GM12878 (cell line): ENCODE results near the gene FASTK. TPM values are rescaled to one million over a fixed set of nuclear protein-coding genes. Genes with fewer than 3 reads are reported as not detected.

Experiments
- BACH1 ChIP-seq: fragments of 450-650 bp; IDR thresholded peaks from 2 replicates; pipeline ENCODE4 v1.6.1; 2017; ENCODE audit warnings: mild to moderate bottlenecking, borderline replicate concordance
- E4F1 ChIP-seq: fragments of 450-650 bp; IDR thresholded peaks from 2 replicates; pipeline ENCODE4 v1.6.1; 2018; ENCODE audit warnings: borderline replicate concordance, mild to moderate bottlenecking; ENCODE audit not compliant: partially characterized antibody
- IKZF1 ChIP-seq: fragments of 450-650 bp; conservative IDR thresholded peaks from 2 replicates; pipeline ENCODE4 v1.6.1; 2017; ENCODE audit warnings: antibody characterized with exemption, mild to moderate bottlenecking
- MLLT1 ChIP-seq: fragments of 450-650 bp; IDR thresholded peaks from 2 replicates; pipeline ENCODE4 v1.6.1; 2016; ENCODE audit warnings: mild to moderate bottlenecking
- POLR2AphosphoS5 ChIP-seq: IDR thresholded peaks from 2 replicates; pipeline ENCODE4 v1.6.1; 2011; ENCODE audit warnings: mild to moderate bottlenecking, low read length, inconsistent platforms
- RB1 ChIP-seq: fragments of 450-650 bp; formaldehyde crosslinking; IDR thresholded peaks from 2 replicates; pipeline ENCODE4 v1.6.1; 2017; ENCODE audit warnings: mild to moderate bottlenecking, borderline replicate concordance
- SMC3 ChIP-seq: IDR thresholded peaks from 2 replicates; pipeline ENCODE4 v1.6.1; 2011; ENCODE audit warnings: low read length, improper control_type of control experiment, borderline replicate concordance
- SP1 ChIP-seq: IDR thresholded peaks from one replicate; pipeline ENCODE4 v1.6.1; 2011; ENCODE audit warnings: low read depth, low read length
- SPI1 ChIP-seq: IDR thresholded peaks from 2 replicates; pipeline ENCODE4 v1.6.1; 2011; ENCODE audit warnings: low read depth, mild to moderate bottlenecking, low read length, moderate library complexity, borderline replicate concordance; ENCODE audit not compliant: insufficient read depth
- SUPT20H ChIP-seq: IDR thresholded peaks from 2 replicates; pipeline ENCODE4 v1.6.1; 2011; ENCODE audit warnings: low read depth, mild to moderate bottlenecking, low read length, moderate library complexity, borderline replicate concordance; ENCODE audit not compliant: control insufficient read depth
- ZBTB11 ChIP-seq: fragments of 450-650 bp; formaldehyde crosslinking; IDR thresholded peaks from 2 replicates; pipeline ENCODE4 v1.5.0; 2022; ENCODE audit warnings: mild to moderate bottlenecking, missing genetic modification characterization
- ZSCAN29 ChIP-seq: fragments of 450-650 bp; IDR thresholded peaks from 2 replicates; pipeline ENCODE4 v1.6.1; 2017; ENCODE audit warnings: mild to moderate bottlenecking, moderate library complexity
- polyA plus RNA-seq, 11 experiments: library from polyadenylated mRNA; depleted of rRNA in 4 of 11; unstranded in 6 of 11; stranded (reverse) in 5 of 11; fragments of >200 nt; fragmentation: Nextera tagmentation in 4 of 11; fragmentation: Illumina TruSeq in 1 of 11; extraction: Ambion mirVana in 4 of 11; extraction: Trizol in 1 of 11; gene quantifications; 1 replicate in 1 of 11; 2 replicates in 10 of 11; pipeline versions ENCODE4 v1.2.1 to v1.2.3, GENCODE V29; 2011 to 2016; ENCODE audit warnings: inconsistent platforms in 2 of 11, missing spikeins in 2 of 11, low read depth in 1 of 11
- total RNA-seq, 4 experiments: library from RNA; depleted of rRNA in 3 of 4; stranded (reverse); fragments of >200 nt in 3 of 4; fragmentation: Illumina TruSeq in 1 of 4; extraction: Trizol in 1 of 4; gene quantifications; 2 replicates each; pipeline versions ENCODE4 v1.2.1 to v1.2.3, GENCODE V29; 2013 to 2021
- TF ChIP-seq, protein P1 (sequence below), 3 experiments: IDR thresholded peaks in 2 of 3; conservative IDR thresholded peaks in 1 of 3; 2 replicates each; pipeline ENCODE4 v1.5.1; 2011; ENCODE audit warnings: low read depth in 3 of 3, low read length in 3 of 3, mild to moderate bottlenecking in 3 of 3, control low read depth in 2 of 3, moderate library complexity in 2 of 3, inconsistent platforms in 1 of 3, mixed read lengths in 1 of 3; ENCODE audit not compliant: control insufficient read depth in 2 of 3, insufficient read depth in 1 of 3; ENCODE audit errors: extremely low read depth in 1 of 3
- TF ChIP-seq, protein P2 (sequence below): IDR thresholded peaks from 2 replicates; pipeline ENCODE4 v1.6.1; 2012; ENCODE audit warnings: low read depth, low read length, improper control_type of control experiment
- TF ChIP-seq, protein P3 (sequence below): fragments of 450-650 bp; IDR thresholded peaks from 2 replicates; pipeline ENCODE4 v1.6.1; 2018; ENCODE audit warnings: mild to moderate bottlenecking, low read depth, moderate library complexity; ENCODE audit not compliant: partially characterized antibody

The FASTK gene
- total and polyA plus RNA-seq, 10 of the 15 experiments (the other 5 are each of a cell fraction or from before 2014, with no cell fraction given), result 0.19 to 102 (median 54.5) TPM

- TF ChIP-seq SPI1, result peak; percentile 22; the same call in 1 of the 2 replicates
- no peak for TF ChIP-seq MLLT1
- no peak for TF ChIP-seq E4F1
- TF ChIP-seq ZSCAN29, result no peak
- TF ChIP-seq RB1, result peak; percentile 89; the same call in 1 of the 2 replicates
- TF ChIP-seq, protein P1, sequence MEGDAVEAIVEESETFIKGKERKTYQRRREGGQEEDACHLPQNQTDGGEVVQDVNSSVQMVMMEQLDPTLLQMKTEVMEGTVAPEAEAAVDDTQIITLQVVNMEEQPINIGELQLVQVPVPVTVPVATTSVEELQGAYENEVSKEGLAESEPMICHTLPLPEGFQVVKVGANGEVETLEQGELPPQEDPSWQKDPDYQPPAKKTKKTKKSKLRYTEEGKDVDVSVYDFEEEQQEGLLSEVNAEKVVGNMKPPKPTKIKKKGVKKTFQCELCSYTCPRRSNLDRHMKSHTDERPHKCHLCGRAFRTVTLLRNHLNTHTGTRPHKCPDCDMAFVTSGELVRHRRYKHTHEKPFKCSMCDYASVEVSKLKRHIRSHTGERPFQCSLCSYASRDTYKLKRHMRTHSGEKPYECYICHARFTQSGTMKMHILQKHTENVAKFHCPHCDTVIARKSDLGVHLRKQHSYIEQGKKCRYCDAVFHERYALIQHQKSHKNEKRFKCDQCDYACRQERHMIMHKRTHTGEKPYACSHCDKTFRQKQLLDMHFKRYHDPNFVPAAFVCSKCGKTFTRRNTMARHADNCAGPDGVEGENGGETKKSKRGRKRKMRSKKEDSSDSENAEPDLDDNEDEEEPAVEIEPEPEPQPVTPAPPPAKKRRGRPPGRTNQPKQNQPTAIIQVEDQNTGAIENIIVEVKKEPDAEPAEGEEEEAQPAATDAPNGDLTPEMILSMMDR (IDR thresholded peaks at IDR 0.05 in 2 of 3, conservative IDR thresholded peaks at IDR 0.05 in 1 of 3; ENCODE audit: control insufficient read depth in 2 of 3, extremely low read depth in 1 of 3, insufficient read depth in 1 of 3, low read depth in 3 of 3, low read length in 3 of 3), result no peak
- TF ChIP-seq SP1, result peak; percentile 30
- no peak for TF ChIP-seq ZBTB11
- TF ChIP-seq SMC3, result no peak
- peak; percentile 71 for TF ChIP-seq IKZF1
- TF ChIP-seq, protein P2, sequence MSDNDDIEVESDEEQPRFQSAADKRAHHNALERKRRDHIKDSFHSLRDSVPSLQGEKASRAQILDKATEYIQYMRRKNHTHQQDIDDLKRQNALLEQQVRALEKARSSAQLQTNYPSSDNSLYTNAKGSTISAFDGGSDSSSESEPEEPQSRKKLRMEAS, result no peak; the same call in 1 of the 2 replicates
- no peak for TF ChIP-seq SUPT20H
- TF ChIP-seq POLR2AphosphoS5, result peak; percentile 81
- TF ChIP-seq, protein P3, sequence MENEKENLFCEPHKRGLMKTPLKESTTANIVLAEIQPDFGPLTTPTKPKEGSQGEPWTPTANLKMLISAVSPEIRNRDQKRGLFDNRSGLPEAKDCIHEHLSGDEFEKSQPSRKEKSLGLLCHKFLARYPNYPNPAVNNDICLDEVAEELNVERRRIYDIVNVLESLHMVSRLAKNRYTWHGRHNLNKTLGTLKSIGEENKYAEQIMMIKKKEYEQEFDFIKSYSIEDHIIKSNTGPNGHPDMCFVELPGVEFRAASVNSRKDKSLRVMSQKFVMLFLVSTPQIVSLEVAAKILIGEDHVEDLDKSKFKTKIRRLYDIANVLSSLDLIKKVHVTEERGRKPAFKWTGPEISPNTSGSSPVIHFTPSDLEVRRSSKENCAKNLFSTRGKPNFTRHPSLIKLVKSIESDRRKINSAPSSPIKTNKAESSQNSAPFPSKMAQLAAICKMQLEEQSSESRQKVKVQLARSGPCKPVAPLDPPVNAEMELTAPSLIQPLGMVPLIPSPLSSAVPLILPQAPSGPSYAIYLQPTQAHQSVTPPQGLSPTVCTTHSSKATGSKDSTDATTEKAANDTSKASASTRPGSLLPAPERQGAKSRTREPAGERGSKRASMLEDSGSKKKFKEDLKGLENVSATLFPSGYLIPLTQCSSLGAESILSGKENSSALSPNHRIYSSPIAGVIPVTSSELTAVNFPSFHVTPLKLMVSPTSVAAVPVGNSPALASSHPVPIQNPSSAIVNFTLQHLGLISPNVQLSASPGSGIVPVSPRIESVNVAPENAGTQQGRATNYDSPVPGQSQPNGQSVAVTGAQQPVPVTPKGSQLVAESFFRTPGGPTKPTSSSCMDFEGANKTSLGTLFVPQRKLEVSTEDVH, result no peak
- peak; percentile 53; the same call in 1 of the 2 replicates for TF ChIP-seq BACH1
These were observed at the start of gene FASTK (continued) for GRCh38 chr7:151080522-151081169.
